Spleen (tissue), 11 donors: ENCODE data around the gene FAM227A. TPM values are rescaled to one million over a fixed set of nuclear protein-coding genes. Genes with fewer than 3 reads are reported as not detected.
"Not testable (repeated sequence)": the region's sequence is repeated elsewhere in the genome, so short reads cannot be mapped to it uniquely, and the experiment has no call there.

ENCODE experiments used
- DNase-seq: peaks from one replicate; pipeline ENCODE4 v3.0.0-alpha.2; 2020
- H3K27ac ChIP-seq, 8 donors: fragments of 200-600 bp; sonication (generic) in 7 of 8; 1 replicate in 4 of 8; 2 replicates in 4 of 8; pipeline versions ENCODE4 v1.5.0 to v1.8.0; 2016 to 2021; ENCODE audit warnings: inconsistent platforms in 4 of 8, mild to moderate bottlenecking in 4 of 8, moderate library complexity in 1 of 8
- H3K27me3 ChIP-seq, 7 donors: fragments of 200-600 bp; sonication (generic) in 6 of 7; replicated peaks in 1 of 7; 1 replicate in 4 of 7; 2 replicates in 3 of 7; pipeline versions ENCODE4 v1.5.0 to v1.8.0; 2016 to 2021; ENCODE audit warnings: inconsistent platforms in 3 of 7, mild to moderate bottlenecking in 1 of 7
- H3K36me3 ChIP-seq, 6 donors: fragments of 200-600 bp; sonication (generic) in 5 of 6; 1 replicate in 4 of 6; 2 replicates in 2 of 6; pipeline versions ENCODE4 v1.5.0 to v1.8.0; 2016 to 2021; ENCODE audit warnings: inconsistent platforms in 2 of 6
- H3K4me1 ChIP-seq, 6 donors: fragments of 200-600 bp; sonication (generic) in 5 of 6; 1 replicate in 3 of 6; 2 replicates in 3 of 6; pipeline versions ENCODE4 v1.5.0 to v1.8.0; 2016 to 2021; ENCODE audit warnings: inconsistent platforms in 3 of 6
- H3K4me3 ChIP-seq, 8 donors: fragments of 200-600 bp; sonication (generic) in 7 of 8; 1 replicate in 4 of 8; 2 replicates in 4 of 8; pipeline versions ENCODE4 v1.5.0 to v1.8.0; 2016 to 2021; ENCODE audit warnings: inconsistent platforms in 4 of 8, mild to moderate bottlenecking in 4 of 8, moderate library complexity in 2 of 8
- H3K9me3 ChIP-seq, 8 donors: fragments of 200-600 bp; sonication (generic) in 7 of 8; 1 replicate in 4 of 8; 2 replicates in 4 of 8; pipeline versions ENCODE4 v1.5.0 to v1.8.0; 2016 to 2021; ENCODE audit warnings: inconsistent platforms in 4 of 8
- POLR2A ChIP-seq, 3 donors: fragments of 450-650 bp; IDR thresholded peaks; one replicate each; pipeline ENCODE4 v1.5.1; 2017; ENCODE audit warnings: antibody characterized with exemption in 3 of 3, mild to moderate bottlenecking in 1 of 3
- POLR2AphosphoS5 ChIP-seq, 3 donors: sonication (generic); formaldehyde crosslinking; IDR thresholded peaks; one replicate each; pipeline ENCODE4 v1.5.1; 2017; ENCODE audit warnings: antibody characterized with exemption in 3 of 3
- WGBS, 5 donors: extraction: QIAGEN DNeasy Blood & Tissue Kit in 3 of 5; methylation state at CpG; one replicate each; pipeline versions ENCODE4 v1.1.5 to v1.1.7; 2013 to 2018; 5-methylcytosine and 5-hydroxymethylcytosine counted together
- intact Hi-C: fragments of 100-400 bp; cut with DNase I; formaldehyde crosslinking; loops from one replicate; pipeline ENCODE4 v1.15.0; 2023; ENCODE audit warnings: low total_unique reads
- polyA plus RNA-seq, 3 donors: library from polyadenylated mRNA; stranded (reverse); fragments of 200-250 nt; gene quantifications; one replicate each; pipeline ENCODE4 v1.2.1, GENCODE V29; 2013
- total RNA-seq, 7 donors: library from RNA; depleted of rRNA in 3 of 7; stranded (reverse); fragments of >200 nt in 3 of 7; fragmentation: NEBNext Ultra II Directional in 4 of 7; extraction: Animal tissue kit (Norgen Biotek cat#: 25700) in 4 of 7; gene quantifications; one replicate each; pipeline versions ENCODE4 v1.1.0 to v1.2.1, GENCODE V29; 2016 to 2021
- TF ChIP-seq, protein P1 (sequence below), 11 experiments: fragments of 200-600 bp in 7 of 11; fragments of 450-650 bp in 4 of 11; sonication (generic) in 4 of 11; IDR thresholded peaks in 8 of 11; conservative IDR thresholded peaks in 3 of 11; 1 replicate in 7 of 11; 2 replicates in 4 of 11; pipeline versions ENCODE4 v1.4.0 to v1.8.0; 2016 to 2021; ENCODE audit warnings: antibody characterized with exemption in 11 of 11, inconsistent platforms in 4 of 11, mild to moderate bottlenecking in 1 of 11
- donor health status: healthy with polysubstance abuse.
- donor health status: DM: no; HTN: no; CAD: no; lungs with moderate emphysema.
- donor health status: DM: no; HTN: no; CAD: no.
- donor health status: Bipolar disorder and iron deficiency.
- donor health status: healthy.
- donor health status: DM: no; HTN: no; CAD: no.
- donor health status: DM: yes; HTN: yes; CAD: no.

FAM227A gene
- total and polyA plus RNA-seq, 10 donors, result 0.02 to 3.0 (median 0.26) TPM; not detected in 1

DNA sequence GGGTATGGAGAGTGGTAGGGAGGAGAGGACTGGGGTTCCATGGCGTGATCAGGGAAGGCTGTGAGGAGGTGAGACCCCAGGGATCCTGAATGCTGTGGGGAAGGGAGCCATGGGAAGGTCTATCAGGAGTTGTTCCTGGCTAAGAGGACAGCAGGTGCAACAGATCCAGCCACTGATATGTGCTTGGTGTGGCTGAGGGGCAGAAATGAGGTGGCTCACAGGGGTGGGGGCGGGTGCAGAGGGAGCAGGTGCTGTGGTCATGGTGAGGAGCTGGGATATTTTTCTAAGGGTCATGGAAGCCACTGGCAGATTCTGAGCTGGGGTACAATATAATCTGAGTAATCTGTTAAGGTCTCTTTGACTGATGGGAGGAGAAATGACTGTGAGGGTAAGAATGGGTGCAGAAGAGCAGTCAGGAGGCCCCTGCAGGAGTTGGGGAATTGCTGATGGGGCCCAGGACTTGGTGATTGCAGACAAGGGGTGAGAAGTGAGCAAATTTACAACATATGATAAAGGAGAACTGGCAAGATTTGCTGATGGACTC lies 54.9 kb downstream of the FAM227A start:
- Histone ChIP-seq H3K9me3 (no peaks in the 10 kb centered on the region), H3K36me3 (no peaks in the 10 kb centered on the region), H3K27me3 (no peaks in the 10 kb centered on the region), H3K27ac (no peak overlapping the region), H3K4me1 (no peaks in the 10 kb centered on the region), H3K4me3 (no peak overlapping the region)
- WGBS, 5 donors, result 35 to 92% (median 70%) methylated on average over 2 of the region's 2 CpGs
- intact Hi-C loops, result no loop called here
- no peak for TF ChIP-seq POLR2AphosphoS5 (IDR thresholded peaks at IDR 0.05)
- no peak for TF ChIP-seq POLR2A (IDR thresholded peaks at IDR 0.05)
- TF ChIP-seq, protein P1, sequence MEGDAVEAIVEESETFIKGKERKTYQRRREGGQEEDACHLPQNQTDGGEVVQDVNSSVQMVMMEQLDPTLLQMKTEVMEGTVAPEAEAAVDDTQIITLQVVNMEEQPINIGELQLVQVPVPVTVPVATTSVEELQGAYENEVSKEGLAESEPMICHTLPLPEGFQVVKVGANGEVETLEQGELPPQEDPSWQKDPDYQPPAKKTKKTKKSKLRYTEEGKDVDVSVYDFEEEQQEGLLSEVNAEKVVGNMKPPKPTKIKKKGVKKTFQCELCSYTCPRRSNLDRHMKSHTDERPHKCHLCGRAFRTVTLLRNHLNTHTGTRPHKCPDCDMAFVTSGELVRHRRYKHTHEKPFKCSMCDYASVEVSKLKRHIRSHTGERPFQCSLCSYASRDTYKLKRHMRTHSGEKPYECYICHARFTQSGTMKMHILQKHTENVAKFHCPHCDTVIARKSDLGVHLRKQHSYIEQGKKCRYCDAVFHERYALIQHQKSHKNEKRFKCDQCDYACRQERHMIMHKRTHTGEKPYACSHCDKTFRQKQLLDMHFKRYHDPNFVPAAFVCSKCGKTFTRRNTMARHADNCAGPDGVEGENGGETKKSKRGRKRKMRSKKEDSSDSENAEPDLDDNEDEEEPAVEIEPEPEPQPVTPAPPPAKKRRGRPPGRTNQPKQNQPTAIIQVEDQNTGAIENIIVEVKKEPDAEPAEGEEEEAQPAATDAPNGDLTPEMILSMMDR (IDR thresholded peaks at IDR 0.05 in 8 of 11, conservative IDR thresholded peaks at IDR 0.05 in 3 of 11), result no peak
- no peak for DNase-seq

DNA sequence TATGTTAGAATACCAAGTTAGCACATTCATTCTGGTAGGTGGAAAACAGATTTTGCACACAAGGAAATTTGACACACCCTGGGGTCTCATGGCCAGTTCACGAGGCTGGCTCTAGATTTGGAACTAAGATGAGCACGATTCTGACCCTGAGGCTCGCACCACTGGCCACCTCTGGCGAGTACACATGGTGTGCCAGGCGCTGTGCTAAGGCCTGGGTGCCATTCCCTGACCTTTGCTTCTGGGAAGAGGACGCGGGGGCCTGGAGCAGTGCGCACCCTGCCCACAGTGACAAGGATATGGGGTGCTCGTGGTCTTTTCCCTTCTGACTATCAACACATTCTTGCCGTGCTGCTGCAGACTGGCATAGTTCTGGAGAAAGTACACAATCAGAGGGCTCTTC lies 56.7 kb downstream of the FAM227A start:
- Histone ChIP-seq H3K36me3 (no peaks in the 10 kb centered on the region), H3K27ac (no peak overlapping the region), H3K4me3 (no peak overlapping the region), H3K27me3 (peaks cover 0 to 7% (median 0%) of the 10 kb centered on the region in 7 donors), H3K9me3 (no peaks in the 10 kb centered on the region), H3K4me1 (no peaks in the 10 kb centered on the region)
- DNase-seq, result no peak
- intact Hi-C loops, result no loop called here
- 86 to 98% (median 95%) methylated on average over 9 to 10 of the region's 10 CpGs for WGBS, 5 donors
- TF ChIP-seq POLR2A (IDR thresholded peaks at IDR 0.05) (no peak), POLR2AphosphoS5 (IDR thresholded peaks at IDR 0.05) (no peak)
- TF ChIP-seq, protein P1 (IDR thresholded peaks at IDR 0.05 in 8 of 11, conservative IDR thresholded peaks at IDR 0.05 in 3 of 11), result no peak

DNA sequence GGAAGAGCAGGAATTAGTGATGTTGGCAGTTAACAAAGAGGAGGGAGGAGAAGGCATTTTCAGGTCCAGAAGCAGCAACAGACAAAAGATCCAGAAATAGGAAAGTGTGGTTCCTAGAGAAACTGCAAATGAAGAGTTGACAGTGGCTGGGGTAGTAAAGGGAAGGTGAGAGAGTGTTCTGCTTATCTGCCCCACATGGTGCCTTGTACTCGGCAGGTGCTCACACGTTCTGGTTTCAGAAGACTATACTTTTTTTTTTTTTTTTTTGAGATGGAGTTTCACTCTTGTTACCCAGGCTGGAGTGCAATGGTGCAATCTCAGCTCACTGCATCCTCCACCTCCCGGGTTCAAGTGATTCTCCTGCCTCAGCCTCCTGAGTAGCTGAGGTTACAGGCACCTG lies 73.3 kb downstream of the FAM227A start:
- intact Hi-C loops, H3K27ac ChIP-seq, DNase-seq, H3K36me3 ChIP-seq, H3K27me3 ChIP-seq, H3K4me1 ChIP-seq, H3K4me3 ChIP-seq, H3K9me3 ChIP-seq: not testable (repeated sequence)
- WGBS, 5 donors, result 63 to 85% (median 78%) methylated on average over 3 of the region's 3 CpGs

DNA sequence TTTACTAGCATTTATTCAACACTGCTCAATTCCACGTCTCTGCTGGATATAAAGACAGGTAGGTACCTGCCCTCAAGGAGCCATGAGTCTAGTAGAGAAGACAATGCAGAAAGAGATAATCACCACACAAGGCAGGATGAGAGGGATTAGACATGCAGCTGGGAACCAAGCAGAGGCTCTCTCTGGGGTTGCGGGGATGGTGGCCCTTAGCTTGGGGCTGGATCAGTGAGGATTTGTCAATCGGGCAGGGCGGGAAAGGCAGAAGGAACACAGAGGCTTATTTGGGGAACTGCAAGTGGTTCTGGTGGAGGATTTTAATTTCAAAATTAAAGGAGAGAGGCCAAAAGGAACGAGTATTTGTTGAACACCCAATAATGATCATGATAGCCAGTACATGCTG lies 77.7 kb downstream of the FAM227A start:
- H3K27ac ChIP-seq, result no peak overlapping the region
- no peaks in the 10 kb centered on the region for H3K4me1 ChIP-seq
- no peaks in the 10 kb centered on the region for H3K36me3 ChIP-seq
- H3K9me3 ChIP-seq, result no peaks in the 10 kb centered on the region
- H3K4me3 ChIP-seq, result no peak overlapping the region
- intact Hi-C loops, result loop anchor here (10.0 kb wide), 1 partner anchor 524 kb away; the partner anchor contains the start of gene PICK1
- DNase-seq, result no peak
- 76 to 86% (median 85%) methylated on average over 5 of the region's 5 CpGs for WGBS, 5 donors
- H3K27me3 ChIP-seq, result peaks cover 0 to 3% (median 0%) of the 10 kb centered on the region in 7 donors
- TF ChIP-seq, protein P1 (IDR thresholded peaks at IDR 0.05 in 8 of 11, conservative IDR thresholded peaks at IDR 0.05 in 3 of 11), result no peak
- TF ChIP-seq POLR2A (IDR thresholded peaks at IDR 0.05) (no peak), POLR2AphosphoS5 (IDR thresholded peaks at IDR 0.05) (no peak)
